ENCODE measurements around the gene CASTOR2. TPM values are rescaled to one million over a fixed set of nuclear protein-coding genes. Genes with fewer than 3 reads are reported as not detected.

The CASTOR2 gene
- total and polyA plus RNA-seq, 2 of the 8 experiments (the other 6 are each of a cell fraction or from before 2014, with no cell fraction given): 12.1 to 47.8 TPM

DNA sequence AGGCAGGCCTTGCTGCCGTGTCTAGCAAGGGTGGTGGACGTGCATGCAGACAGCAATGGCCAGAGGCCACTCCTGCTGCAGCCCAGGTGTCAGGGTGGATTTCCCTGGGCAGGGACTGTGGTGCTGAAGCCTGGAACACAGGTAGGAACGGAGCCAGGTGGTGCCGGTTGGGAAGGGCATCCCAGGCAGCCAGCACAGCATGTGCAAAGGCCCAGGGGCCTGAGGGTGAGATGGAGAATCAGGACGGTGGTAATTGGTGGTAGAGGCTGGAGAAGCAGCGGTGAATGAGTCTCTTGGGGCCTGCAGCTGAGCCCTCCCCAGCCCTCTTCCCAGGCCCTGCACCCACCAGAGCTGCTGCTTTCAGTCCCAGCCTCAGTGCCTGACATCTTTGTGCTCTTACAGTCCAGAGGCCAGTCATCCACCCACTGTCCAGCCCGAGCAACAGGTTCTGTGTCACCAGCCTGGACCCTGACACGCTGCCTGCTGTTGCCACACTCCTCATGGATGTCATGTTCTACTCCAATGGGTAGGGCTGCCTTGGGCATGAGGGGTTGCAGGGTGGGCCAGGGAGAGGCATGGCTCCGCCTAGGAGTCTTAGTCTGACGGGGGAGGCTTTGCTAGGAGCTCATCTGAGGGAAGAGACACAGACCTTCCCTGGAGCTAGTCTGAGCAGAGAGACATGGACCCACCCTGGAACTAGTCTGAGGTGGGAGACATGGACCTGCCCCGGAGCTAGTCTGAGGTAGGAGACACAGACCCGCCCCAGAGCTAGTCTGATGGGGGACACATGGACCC lies 54.3 kb downstream of the CASTOR2 start (continued):
- TF ChIP-seq POU5F1 (IDR thresholded peaks at IDR 0.05; ENCODE audit: low read depth, low read length) (no peak), RXRA (IDR thresholded peaks at IDR 0.05; ENCODE audit: insufficient read depth, low read depth, low read length) (no peak), GABPA (IDR thresholded peaks at IDR 0.05; ENCODE audit: borderline replicate concordance, insufficient read depth, low read length) (no peak), SP2 (IDR thresholded peaks at IDR 0.05; ENCODE audit: low read length) (no peak), TAF7 (optimal IDR thresholded peaks at IDR 0.05; ENCODE audit: borderline replicate concordance, low read depth, low read length) (no peak), ZNF274 (IDR thresholded peaks at IDR 0.05; ENCODE audit: borderline replicate concordance, extremely low read depth, low read length) (no peak)
